Glomerular visceral epithelial cell (primary cell): Measurements from ENCODE around the gene MYRF.

Experiments
- DNase-seq: peaks from one replicate; pipeline ENCODE4 v3.0.0-alpha.2; 2016; ENCODE audit errors: extremely low spot score

Gene MYRF

GRCh38 chr11:61817471-61818202 is 65.2 kb downstream of the MYRF start:
- DNase-seq: no peak

GRCh38 chr11:61820174-61820573 is 67.7 kb downstream of the MYRF start:
- DNase-seq: peak; percentile 25

- DNase-seq: no peak
Observed at GRCh38 chr11:61826930-61827570, 74.6 kb downstream of the MYRF start.

- peak; percentile 97 for DNase-seq
Observed at GRCh38 chr11:61827571-61828378, 75.3 kb downstream of the MYRF start, which contains the start of gene FADS2. FADS2 (plus strand) TSS chr11:61828300; CDS start chr11:61828391, 91 bp downstream.

- no peak for DNase-seq
Observed at GRCh38 chr11:61828379-61828628, 75.9 kb downstream of the MYRF start.

GRCh38 chr11:61828629-61829407 is 76.4 kb downstream of the MYRF start:
- DNase-seq: peak; percentile 32

- no peak for DNase-seq
Observed at GRCh38 chr11:61829806-61830205, 77.4 kb downstream of the MYRF start.

- DNase-seq: no peak
Observed at GRCh38 chr11:61830237-61831105, 78.0 kb downstream of the MYRF start.

- DNase-seq: no peak
Observed at GRCh38 chr11:61832207-61832606, 79.8 kb downstream of the MYRF start.

- no peak for DNase-seq
Observed at GRCh38 chr11:61832754-61833153, 80.3 kb downstream of the MYRF start.

- no peak for DNase-seq
Observed at GRCh38 chr11:61833471-61833870, 81.0 kb downstream of the MYRF start.

GRCh38 chr11:61833926-61834277 is 81.5 kb downstream of the MYRF start:
- no peak for DNase-seq

GRCh38 chr11:61834278-61835048 is 82.0 kb downstream of the MYRF start:
- peak; percentile 20 for DNase-seq

- DNase-seq: no peak
Observed at GRCh38 chr11:61836193-61836592, 83.8 kb downstream of the MYRF start.

GRCh38 chr11:61837411-61838005 is 85.1 kb downstream of the MYRF start:
- DNase-seq: no peak
